GM21515 (cell line): ENCODE data around the gene MRM1.
A peak's percentile ranks its signal among the peaks of the same experiment; 100 is the strongest.

Experiments
- ATAC-seq: cut with Tn5 transposase; IDR thresholded peaks from one replicate; pipeline ENCODE4 v1.9.1; 2021; ENCODE audit not compliant: unreplicated experiment

Gene MRM1

GRCh38 chr17:36601303-36602029, at the start of gene MRM1:
Gene MRM1 (plus strand): TSS chr17:36601583. CDS start chr17:36601811, 228 bp downstream.
- ATAC-seq: peak; percentile 62

GRCh38 chr17:36553459-36553858, 47.9 kb upstream of the MRM1 start:
- ATAC-seq: no peak

GRCh38 chr17:36566081-36566480, 35.3 kb upstream of the MRM1 start:
- ATAC-seq: no peak

- no peak for ATAC-seq
Measured at GRCh38 chr17:36575028-36575427, 26.4 kb upstream of the MRM1 start.

- no peak for ATAC-seq
Measured at GRCh38 chr17:36576793-36577192, 24.6 kb upstream of the MRM1 start.

- no peak for ATAC-seq
Measured at GRCh38 chr17:36578671-36579070, 22.7 kb upstream of the MRM1 start.

- ATAC-seq: no peak
Measured at GRCh38 chr17:36583787-36584186, 17.6 kb upstream of the MRM1 start.

GRCh38 chr17:36586138-36586537, 15.2 kb upstream of the MRM1 start:
- ATAC-seq: no peak

- ATAC-seq: no peak
Measured at GRCh38 chr17:36590082-36590481, 11.3 kb upstream of the MRM1 start.

- ATAC-seq: peak; percentile 68
Measured at GRCh38 chr17:36591434-36592315, 9.7 kb upstream of the MRM1 start, which contains the start of gene DHRS11. Gene DHRS11 (plus strand): TSS chr17:36591879. CDS start chr17:36592010, 131 bp downstream.

GRCh38 chr17:36592316-36592715, 9.1 kb upstream of the MRM1 start:
- no peak for ATAC-seq

GRCh38 chr17:36592716-36593321, 8.6 kb upstream of the MRM1 start:
- ATAC-seq: no peak

GRCh38 chr17:36593656-36594316, 7.6 kb upstream of the MRM1 start:
- no peak for ATAC-seq

- no peak for ATAC-seq
Measured at GRCh38 chr17:36594626-36595401, 6.6 kb upstream of the MRM1 start.

- no peak for ATAC-seq
Measured at GRCh38 chr17:36597226-36597625, 4.2 kb upstream of the MRM1 start.

GRCh38 chr17:36597866-36598777, 3.3 kb upstream of the MRM1 start:
- no peak for ATAC-seq

- no peak for ATAC-seq
Measured at GRCh38 chr17:36598951-36599401, 2.4 kb upstream of the MRM1 start.

GRCh38 chr17:36599546-36600250, 1.7 kb upstream of the MRM1 start:
- no peak for ATAC-seq

- no peak for ATAC-seq
Measured at GRCh38 chr17:36600465-36600864, 918 bp upstream of the MRM1 start.
